HG03460 (cell line): ENCODE results near the gene MPHOSPH9.

Source experiments
- ATAC-seq: cut with Tn5 transposase; IDR thresholded peaks from one replicate; pipeline ENCODE4 v1.9.1; 2021; ENCODE audit not compliant: unreplicated experiment

The MPHOSPH9 gene

DNA sequence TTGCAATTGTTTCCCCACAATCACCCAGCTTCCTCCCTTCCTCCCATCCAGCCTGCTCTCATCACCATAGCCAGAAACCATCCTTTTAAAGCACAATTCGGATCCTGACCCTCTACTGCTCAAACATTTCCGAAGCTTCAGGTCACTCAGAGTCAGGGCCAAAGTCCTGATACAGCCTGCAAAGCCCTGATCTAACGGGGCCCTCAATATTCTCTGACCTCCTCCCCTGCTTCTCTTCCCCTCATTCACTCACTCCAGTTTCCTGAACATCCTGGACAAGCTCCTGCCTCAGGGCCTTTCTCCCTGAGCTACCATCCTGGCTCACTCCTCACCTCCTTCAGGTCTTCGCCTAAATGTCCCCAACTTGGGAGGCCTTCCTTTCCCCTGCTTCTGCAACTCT, 128.1 kb downstream of the MPHOSPH9 start:
- ATAC-seq, result no peak
